WERI-Rb-1 (cell line): ENCODE data around the gene NCOA6.
A peak's percentile ranks its signal among the peaks of the same experiment; 100 is the strongest.
"Not testable (repeated sequence)": the region's sequence is repeated elsewhere in the genome, so short reads cannot be mapped to it uniquely, and the experiment has no call there.

ENCODE experiments used
- DNase-seq: peaks from one replicate; pipeline ENCODE4 v3.0.0-alpha.2; 2020
- H3K27ac ChIP-seq: fragments of 250-450 bp; sonication (Bioruptor Pico); 2 replicates; pipeline ENCODE4 v1.5.1; 2020; ENCODE audit warnings: mild to moderate bottlenecking, moderate library complexity
- H3K27me3 ChIP-seq: fragments of 250-450 bp; sonication (Bioruptor Pico); 2 replicates; pipeline ENCODE4 v1.5.1; 2021; ENCODE audit warnings: mild to moderate bottlenecking, low read depth, moderate library complexity; ENCODE audit not compliant: insufficient read depth, severe bottlenecking
- H3K36me3 ChIP-seq: fragments of 250-450 bp; sonication (Bioruptor Pico); 2 replicates; pipeline ENCODE4 v1.5.1; 2020; ENCODE audit warnings: mild to moderate bottlenecking, moderate library complexity
- H3K4me3 ChIP-seq: 2 replicates; pipeline ENCODE4 v1.5.1; 2011; ENCODE audit warnings: low read depth, mild to moderate bottlenecking, control low read depth, low read length
- H3K9me3 ChIP-seq: fragments of 250-450 bp; sonication (Bioruptor Pico); 2 replicates; pipeline ENCODE4 v1.5.1; 2021; ENCODE audit warnings: mild to moderate bottlenecking, moderate library complexity; ENCODE audit not compliant: severe bottlenecking
- CTCF ChIP-seq: IDR thresholded peaks from 2 replicates; pipeline ENCODE4 v1.5.1; 2011; ENCODE audit warnings: low read depth, mild to moderate bottlenecking, control low read depth, inconsistent platforms, low read length

The NCOA6 gene

GRCh38 chr20:34815636-34816035, 9.8 kb downstream of the NCOA6 start:
- no peaks in the 10 kb centered on the region for H3K27me3 ChIP-seq
- H3K36me3 ChIP-seq: peaks cover 2% of the 10 kb centered on the region
- H3K27ac ChIP-seq: no peak overlapping the region
- H3K9me3 ChIP-seq: no peaks in the 10 kb centered on the region
- TF ChIP-seq CTCF: no peak
- DNase-seq: no peak
- H3K4me3 ChIP-seq: no peak overlapping the region

- Histone ChIP-seq H3K9me3 (no peaks in the 10 kb centered on the region), H3K4me3 (no peak overlapping the region), H3K27me3 (no peaks in the 10 kb centered on the region), H3K27ac (no peak overlapping the region), H3K36me3 (no peaks in the 10 kb centered on the region)
- DNase-seq: no peak
- no peak for TF ChIP-seq CTCF
These were observed 16.9 kb downstream of the NCOA6 start for GRCh38 chr20:34808583-34808982.

DNA sequence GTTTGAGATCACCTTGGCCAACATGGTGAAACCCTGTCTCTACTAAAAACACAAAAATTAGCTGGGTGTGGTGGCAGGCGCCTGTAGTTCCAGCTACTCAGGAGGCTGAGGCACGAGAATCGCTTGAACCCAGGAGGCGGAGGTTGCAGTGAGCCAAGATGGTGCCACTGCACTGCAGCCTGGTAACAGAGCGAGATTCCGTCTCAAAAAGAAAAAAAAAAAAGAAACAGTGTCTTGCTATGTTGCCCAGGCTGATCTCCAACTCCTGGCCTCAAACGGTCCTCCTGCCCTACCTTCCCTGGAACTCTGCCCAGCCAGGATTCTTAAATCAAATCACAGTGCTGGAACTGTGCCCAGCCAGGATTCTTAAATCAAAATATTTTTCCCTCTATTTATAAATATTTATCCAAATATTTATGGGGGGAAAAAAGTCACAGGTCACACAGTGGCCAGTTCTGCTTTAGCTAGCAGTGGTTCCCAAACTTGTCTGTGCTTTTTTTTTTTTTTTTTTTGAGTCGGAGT, 17.4 kb downstream of the NCOA6 start:
- not testable (repeated sequence) for H3K9me3 ChIP-seq, H3K4me3 ChIP-seq, H3K27ac ChIP-seq, H3K27me3 ChIP-seq, DNase-seq, H3K36me3 ChIP-seq

DNA sequence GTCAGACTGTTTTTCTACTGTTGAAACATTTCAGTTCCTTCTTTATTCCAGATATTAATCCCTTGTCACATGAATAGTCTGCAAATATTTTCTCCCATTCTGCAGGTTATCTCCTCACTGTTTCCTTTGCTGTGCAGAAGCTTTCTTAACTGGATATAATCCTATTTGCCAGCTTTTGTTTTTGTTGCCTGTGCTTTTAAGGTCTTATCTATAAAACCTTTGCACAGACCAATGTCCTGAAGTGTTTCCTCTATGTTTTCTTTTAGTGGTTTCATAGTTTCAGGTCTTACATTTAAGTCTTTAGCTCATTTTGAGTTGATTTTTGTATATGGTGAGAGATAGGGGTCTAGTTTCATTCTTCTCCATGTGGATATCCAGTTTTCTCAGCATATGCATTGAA, 19.2 kb downstream of the NCOA6 start:
- Histone ChIP-seq H3K27me3 (no peaks in the 10 kb centered on the region), H3K4me3 (no peak overlapping the region), H3K36me3 (no peaks in the 10 kb centered on the region; the same call in 1 of the 2 replicates), H3K27ac (peak overlapping the region; percentile 14; the same call in 1 of the 2 replicates), H3K9me3 (no peaks in the 10 kb centered on the region)
- DNase-seq: no peak
- TF ChIP-seq CTCF: no peak

GRCh38 chr20:34798871-34799270, 26.6 kb downstream of the NCOA6 start:
- Histone ChIP-seq H3K36me3 (no peaks in the 10 kb centered on the region; the same call in 1 of the 2 replicates), H3K9me3 (no peaks in the 10 kb centered on the region)
- TF ChIP-seq CTCF: no peak

GRCh38 chr20:34798328-34798727, 27.1 kb downstream of the NCOA6 start:
- H3K36me3 ChIP-seq: no peaks in the 10 kb centered on the region; the same call in 1 of the 2 replicates
- no peak for TF ChIP-seq CTCF
- no peaks in the 10 kb centered on the region for H3K9me3 ChIP-seq
- no peak overlapping the region for H3K27ac ChIP-seq
- no peak overlapping the region for H3K4me3 ChIP-seq
- DNase-seq: no peak
- H3K27me3 ChIP-seq: no peaks in the 10 kb centered on the region

More at GRCh38 chr20:34798871-34799270, 26.6 kb downstream of the NCOA6 start:
- H3K27ac ChIP-seq: no peak overlapping the region
- H3K27me3 ChIP-seq: no peaks in the 10 kb centered on the region
- H3K4me3 ChIP-seq: no peak overlapping the region
- no peak for DNase-seq
